ENCODE data around the gene BABAM2.

DNA sequence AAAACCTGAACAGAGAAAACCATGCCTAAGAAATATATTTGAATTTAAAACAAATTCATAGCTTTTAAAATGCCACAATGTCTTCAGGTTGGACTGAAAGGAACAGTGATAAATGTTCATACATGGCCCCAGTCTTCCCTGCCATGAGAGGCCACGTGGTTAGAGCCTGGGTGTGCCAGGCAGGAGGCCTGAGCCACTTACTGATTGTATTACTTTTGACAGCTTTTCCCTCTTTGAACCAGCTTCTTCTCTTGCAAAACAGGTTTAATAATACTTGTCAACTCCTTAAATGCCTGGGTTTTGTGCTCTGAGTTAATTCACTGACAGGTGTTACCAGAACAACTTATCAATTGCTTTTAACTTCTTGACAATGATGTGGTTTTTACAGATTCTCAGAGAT, 27.4 kb upstream of the BABAM2 start:
- TF ChIP-seq, protein P1, sequence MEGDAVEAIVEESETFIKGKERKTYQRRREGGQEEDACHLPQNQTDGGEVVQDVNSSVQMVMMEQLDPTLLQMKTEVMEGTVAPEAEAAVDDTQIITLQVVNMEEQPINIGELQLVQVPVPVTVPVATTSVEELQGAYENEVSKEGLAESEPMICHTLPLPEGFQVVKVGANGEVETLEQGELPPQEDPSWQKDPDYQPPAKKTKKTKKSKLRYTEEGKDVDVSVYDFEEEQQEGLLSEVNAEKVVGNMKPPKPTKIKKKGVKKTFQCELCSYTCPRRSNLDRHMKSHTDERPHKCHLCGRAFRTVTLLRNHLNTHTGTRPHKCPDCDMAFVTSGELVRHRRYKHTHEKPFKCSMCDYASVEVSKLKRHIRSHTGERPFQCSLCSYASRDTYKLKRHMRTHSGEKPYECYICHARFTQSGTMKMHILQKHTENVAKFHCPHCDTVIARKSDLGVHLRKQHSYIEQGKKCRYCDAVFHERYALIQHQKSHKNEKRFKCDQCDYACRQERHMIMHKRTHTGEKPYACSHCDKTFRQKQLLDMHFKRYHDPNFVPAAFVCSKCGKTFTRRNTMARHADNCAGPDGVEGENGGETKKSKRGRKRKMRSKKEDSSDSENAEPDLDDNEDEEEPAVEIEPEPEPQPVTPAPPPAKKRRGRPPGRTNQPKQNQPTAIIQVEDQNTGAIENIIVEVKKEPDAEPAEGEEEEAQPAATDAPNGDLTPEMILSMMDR (conservative IDR thresholded peaks at IDR 0.05; ENCODE audit: low read depth, low read length) = no peak
- TF ChIP-seq POLR2A (IDR thresholded peaks at IDR 0.05; ENCODE audit: low read depth, low read length) (no peak), RAD21 (IDR thresholded peaks at IDR 0.05; ENCODE audit: low read length) (no peak)
- TF ChIP-seq, protein P2, sequence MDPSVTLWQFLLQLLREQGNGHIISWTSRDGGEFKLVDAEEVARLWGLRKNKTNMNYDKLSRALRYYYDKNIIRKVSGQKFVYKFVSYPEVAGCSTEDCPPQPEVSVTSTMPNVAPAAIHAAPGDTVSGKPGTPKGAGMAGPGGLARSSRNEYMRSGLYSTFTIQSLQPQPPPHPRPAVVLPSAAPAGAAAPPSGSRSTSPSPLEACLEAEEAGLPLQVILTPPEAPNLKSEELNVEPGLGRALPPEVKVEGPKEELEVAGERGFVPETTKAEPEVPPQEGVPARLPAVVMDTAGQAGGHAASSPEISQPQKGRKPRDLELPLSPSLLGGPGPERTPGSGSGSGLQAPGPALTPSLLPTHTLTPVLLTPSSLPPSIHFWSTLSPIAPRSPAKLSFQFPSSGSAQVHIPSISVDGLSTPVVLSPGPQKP (IDR thresholded peaks at IDR 0.05; ENCODE audit: borderline replicate concordance, low read depth, low read length) = no peak
